Transverse colon (tissue), 4 donors: ENCODE measurements around the gene NAGLU. TPM values are rescaled to one million over a fixed set of nuclear protein-coding genes. Genes with fewer than 3 reads are reported as not detected.

Experiments
- DNase-seq: peaks from one replicate; pipeline ENCODE4 v3.0.0-alpha.2; 2019
- H3K27ac ChIP-seq, 4 donors: fragments of 200-600 bp; sonication (generic); 2 replicates each; pipeline ENCODE4 v1.5.1; 2016 to 2018; ENCODE audit warnings: inconsistent platforms in 4 of 4
- H3K27me3 ChIP-seq: fragments of 200-600 bp; sonication (generic); 2 replicates; pipeline ENCODE4 v1.5.1; 2017; ENCODE audit warnings: inconsistent platforms
- H3K36me3 ChIP-seq, 4 donors: fragments of 200-600 bp; sonication (generic); 2 replicates each; pipeline ENCODE4 v1.5.1; 2017 to 2019; ENCODE audit warnings: inconsistent platforms in 4 of 4
- H3K4me1 ChIP-seq, 4 donors: fragments of 200-600 bp; sonication (generic); 2 replicates each; pipeline ENCODE4 v1.5.1; 2017 to 2020; ENCODE audit warnings: inconsistent platforms in 4 of 4
- H3K4me3 ChIP-seq, 4 donors: fragments of 200-600 bp; sonication (generic); 1 replicate in 1 of 4; 2 replicates in 3 of 4; pipeline versions ENCODE4 v1.5.1 to v1.6.1; 2017 to 2019; ENCODE audit warnings: inconsistent platforms in 4 of 4
- H3K9me3 ChIP-seq, 2 donors: fragments of 200-600 bp; sonication (generic); 2 replicates each; pipeline ENCODE4 v1.5.1; 2017 to 2019; ENCODE audit warnings: inconsistent platforms in 2 of 2
- CTCF ChIP-seq, 5 experiments: fragments of 200-600 bp in 3 of 5; fragments of 450-650 bp in 2 of 5; sonication (generic) in 3 of 5; IDR thresholded peaks; 1 replicate in 2 of 5; 2 replicates in 3 of 5; pipeline ENCODE4 v1.5.1; 2016 to 2017; ENCODE audit warnings: antibody characterized with exemption in 5 of 5, inconsistent platforms in 3 of 5, mild to moderate bottlenecking in 2 of 5, moderate library complexity in 1 of 5
- EP300 ChIP-seq: sonication (generic); formaldehyde crosslinking; IDR thresholded peaks from one replicate; pipeline ENCODE4 v1.6.1; 2017; ENCODE audit warnings: antibody characterized with exemption, low read depth
- POLR2A ChIP-seq: fragments of 450-650 bp; IDR thresholded peaks from one replicate; pipeline ENCODE4 v1.6.1; 2016; ENCODE audit warnings: antibody characterized with exemption, mild to moderate bottlenecking, moderate library complexity
- POLR2AphosphoS5 ChIP-seq, 3 donors: sonication (generic); formaldehyde crosslinking; IDR thresholded peaks; one replicate each; pipeline ENCODE4 v1.6.1; 2016; ENCODE audit warnings: antibody characterized with exemption in 3 of 3
- WGBS, 2 donors: methylation state at CpG; one replicate each; pipeline ENCODE4 v1.1.5; 2018; ENCODE audit warnings: low coverage in 1 of 2; 5-methylcytosine and 5-hydroxymethylcytosine counted together
- in situ Hi-C, 4 donors: fragments of 200-750 bp; cut with MboI; loops; one replicate each; pipeline versions ENCODE4 v1.15.0 to v1.15.1; 2017; ENCODE audit warnings: low sequenced_read_pairs in 3 of 4, low pct_ligation_motif_present in 1 of 4, low pct_unique_long_range_greater_than_20kb in 1 of 4
- intact Hi-C: fragments of 100-400 bp; cut with DNase I; formaldehyde crosslinking; loops from one replicate; pipeline ENCODE4 v1.15.1; 2023; ENCODE audit warnings: low total_unique reads
- total RNA-seq, 4 donors: library from RNA; depleted of rRNA; stranded (reverse); fragments of >200 nt; gene quantifications; one replicate each; pipeline ENCODE4 v1.1.0, GENCODE V29; 2016

NAGLU gene
- total RNA-seq, 4 donors from 2014 or later, result 35.4 to 95.7 (median 66.2) TPM

- Histone ChIP-seq H3K4me1 (peaks cover 11 to 23% (median 14%) of the 10 kb centered on the region in 4 donors), H3K27me3 (no peaks in the 10 kb centered on the region), H3K9me3 (no peaks in the 10 kb centered on the region), H3K27ac (peak overlapping the region; percentile 87 to 96 (median 91)), H3K4me3 (peak overlapping the region; percentile 27 to 71 (median 60)), H3K36me3 (peaks cover 0 to 32% (median 15%) of the 10 kb centered on the region in 4 donors)
- 5% methylated on average over 18 of the region's 18 CpGs; no CpG with 5 or more reads in 1 of the 2 donors for WGBS, 2 donors
- intact Hi-C loops (no loop called here), in situ Hi-C loops (loop anchor here in 3 of 4 donors (25.0 kb wide), 1 partner anchor 110 kb away; the partner anchor contains the start of genes CCR10 (in 3 of the 3), CNTNAP1 (in 3 of the 3) and PLEKHH3 (in 3 of the 3))
- no peak for TF ChIP-seq EP300
- no peak for TF ChIP-seq CTCF (IDR thresholded peaks at IDR 0.05)
- TF ChIP-seq POLR2A, result no peak
- no peak for DNase-seq
Observed at GRCh38 chr17:42577140-42577531, 41.1 kb downstream of the NAGLU start.

- Histone ChIP-seq H3K27ac (peak within 1 kb of the TSS; percentile 87 to 96 (median 91)), H3K4me3 (peak within 1 kb of the TSS; percentile 27 to 71 (median 60)), H3K9me3 (no peaks in the 10 kb centered on the region), H3K36me3 (peaks cover 0 to 33% (median 15%) of the 10 kb centered on the region in 4 donors), H3K27me3 (no peaks in the 10 kb centered on the region), H3K4me1 (peaks cover 11 to 23% (median 14%) of the 10 kb centered on the region in 4 donors)
- TF ChIP-seq CTCF (IDR thresholded peaks at IDR 0.05) (peak in 4 of 5 experiments; percentile 28 to 61 (median 48)), EP300 (no peak), POLR2A (peak; percentile 82), POLR2AphosphoS5 (IDR thresholded peaks at IDR 0.05) (peak; percentile 92 to 95 (median 93))
- WGBS, 2 donors, result 1% methylated on average over 51 of the region's 52 CpGs; no CpG with 5 or more reads in 1 of the 2 donors
- intact Hi-C loops (loop anchor here (2.0 kb wide), 1 partner anchor 107 kb away; no protein-coding TSS in a partner anchor), in situ Hi-C loops (loop anchor here in 3 of 4 donors (25.0 kb wide), 1 partner anchor 110 kb away; the partner anchor contains the start of genes CCR10 (in 3 of the 3), CNTNAP1 (in 3 of the 3) and PLEKHH3 (in 3 of the 3))
- DNase-seq, result peak; percentile 97
Observed at GRCh38 chr17:42577532-42578281, 41.7 kb downstream of the NAGLU start, which contains the start of gene PSMC3IP. PSMC3IP (minus strand) TSS chr17:42577729; CDS start chr17:42577686, 43 bp downstream.

GRCh38 chr17:42578282-42578869, 42.3 kb downstream of the NAGLU start:
- peaks cover 0 to 33% (median 19%) of the 10 kb centered on the region in 4 donors for H3K36me3 ChIP-seq
- peak; percentile 64 to 84 (median 78) for TF ChIP-seq CTCF (IDR thresholded peaks at IDR 0.05)
- TF ChIP-seq EP300, result no peak
- TF ChIP-seq POLR2AphosphoS5 (IDR thresholded peaks at IDR 0.05), result peak in 1 of 3 donors; percentile 36
- intact Hi-C loops (loop anchor here (2.0 kb wide), 1 partner anchor 106 kb away; no protein-coding TSS in a partner anchor), in situ Hi-C loops (loop anchor here in 3 of 4 donors (25.0 kb wide), 1 partner anchor 109 kb away; the partner anchor contains the start of genes CCR10 (in 3 of the 3), CNTNAP1 (in 3 of the 3) and PLEKHH3 (in 3 of the 3))
- DNase-seq, result peak; percentile 88
- peaks cover 11 to 23% (median 14%) of the 10 kb centered on the region in 4 donors for H3K4me1 ChIP-seq
- WGBS, 2 donors, result 1% methylated on average over 20 of the region's 20 CpGs; no CpG with 5 or more reads in 1 of the 2 donors
- H3K27ac ChIP-seq, result peak overlapping the region; percentile 87 to 96 (median 91)
- H3K27me3 ChIP-seq, result no peaks in the 10 kb centered on the region
- no peaks in the 10 kb centered on the region for H3K9me3 ChIP-seq
- H3K4me3 ChIP-seq, result peak overlapping the region; percentile 15 to 71 (median 60)
